HL-60 (cell line): ENCODE data around the gene TTL.

Experiments
- CTCF ChIP-seq: IDR thresholded peaks from one replicate; pipeline ENCODE4 v1.5.1; 2011; ENCODE audit warnings: low read length, control low read depth, inconsistent platforms; ENCODE audit not compliant: insufficient read depth
- GABPA ChIP-seq: IDR thresholded peaks from 2 replicates; pipeline ENCODE4 v1.6.1; 2012; ENCODE audit warnings: low read depth
- POLR2AphosphoS5 ChIP-seq: IDR thresholded peaks from 2 replicates; pipeline ENCODE4 v1.6.1; 2012; ENCODE audit warnings: low read depth
- REST ChIP-seq: IDR thresholded peaks from 2 replicates; pipeline ENCODE4 v1.6.1; 2012; ENCODE audit warnings: low read depth; ENCODE audit not compliant: insufficient replicate concordance
- SPI1 ChIP-seq: IDR thresholded peaks from 2 replicates; pipeline ENCODE4 v1.6.1; 2012; ENCODE audit warnings: low read depth, mild to moderate bottlenecking, borderline replicate concordance

GRCh38 chr2:112493858-112494648, 12.1 kb downstream of the TTL start:
- TF ChIP-seq CTCF (no peak), POLR2AphosphoS5 (no peak), GABPA (no peak), REST (no peak), SPI1 (no peak)
